Measurements from ENCODE around the gene DLG5.

DLG5 gene

GRCh38 chr10:77892021-77892739 lies 34.4 kb downstream of the DLG5 start:
- DNase-seq (ENCODE audit: low read depth in 3 of 3) = no peak

GRCh38 chr10:77890097-77890496 lies 36.5 kb downstream of the DLG5 start:
- DNase-seq (ENCODE audit: low read depth in 3 of 3) = no peak

- DNase-seq (ENCODE audit: low read depth in 3 of 3) = no peak
These were observed 37.2 kb downstream of the DLG5 start for GRCh38 chr10:77889277-77889903.

GRCh38 chr10:77888356-77888703 lies 38.2 kb downstream of the DLG5 start:
- no peak for DNase-seq (ENCODE audit: low read depth in 3 of 3)

GRCh38 chr10:77887631-77888355 lies 38.8 kb downstream of the DLG5 start:
- DNase-seq (ENCODE audit: low read depth in 3 of 3) = no peak

GRCh38 chr10:77886795-77887355 lies 39.7 kb downstream of the DLG5 start:
- no peak for DNase-seq (ENCODE audit: low read depth in 3 of 3)

- DNase-seq (ENCODE audit: low read depth in 3 of 3) = no peak
These were observed 42.4 kb downstream of the DLG5 start for GRCh38 chr10:77884181-77884580.

GRCh38 chr10:77881636-77882035 lies 44.9 kb downstream of the DLG5 start:
- no peak for DNase-seq (ENCODE audit: low read depth in 3 of 3)

- no peak for DNase-seq (ENCODE audit: low read depth in 3 of 3)
These were observed 45.3 kb downstream of the DLG5 start for GRCh38 chr10:77881222-77881621.

GRCh38 chr10:77879710-77880109 lies 46.8 kb downstream of the DLG5 start:
- no peak for DNase-seq (ENCODE audit: low read depth in 3 of 3)

GRCh38 chr10:77879065-77879464 lies 47.5 kb downstream of the DLG5 start:
- no peak for DNase-seq (ENCODE audit: low read depth in 3 of 3)

- no peak for DNase-seq (ENCODE audit: low read depth in 3 of 3)
These were observed 48.9 kb downstream of the DLG5 start for GRCh38 chr10:77877441-77878344.

- DNase-seq (ENCODE audit: low read depth in 3 of 3) = no peak
These were observed 50.8 kb downstream of the DLG5 start for GRCh38 chr10:77875730-77876129.

GRCh38 chr10:77874872-77875271 lies 51.7 kb downstream of the DLG5 start:
- DNase-seq (ENCODE audit: low read depth in 3 of 3) = no peak

GRCh38 chr10:77873536-77874380 lies 52.8 kb downstream of the DLG5 start:
- no peak for DNase-seq (ENCODE audit: low read depth in 3 of 3)

GRCh38 chr10:77872947-77873535 lies 53.5 kb downstream of the DLG5 start:
- no peak for DNase-seq (ENCODE audit: low read depth in 3 of 3)

GRCh38 chr10:77872151-77872946 lies 54.2 kb downstream of the DLG5 start:
- DNase-seq (ENCODE audit: low read depth in 3 of 3) = no peak

GRCh38 chr10:77869626-77870420 lies 56.7 kb downstream of the DLG5 start:
- no peak for DNase-seq (ENCODE audit: low read depth in 3 of 3)

- no peak for DNase-seq (ENCODE audit: low read depth in 3 of 3)
These were observed 58.0 kb downstream of the DLG5 start for GRCh38 chr10:77868523-77868922.

Data from stimulated activated CD4-positive, alpha-beta T cell treated with anti-CD3 and anti-CD28 coated beads, TNF-alpha, amount 100 ng/mL, for 4 hours (primary cell).